DOHH2 (cell line): ENCODE measurements around the gene AHRR.

Experiments
- H3F3A ChIP-seq: fragments of 200-600 bp; sonication (generic), shearing (Covaris generic); 2 replicates; pipeline ENCODE4 v1.6.0; 2016; ENCODE audit warnings: antibody characterized with exemption, mild to moderate bottlenecking; ENCODE audit not compliant: control insufficient read depth, insufficient read depth
- H3K27ac ChIP-seq: fragments of 200-600 bp; sonication (generic); 2 replicates; pipeline ENCODE4 v1.5.1; 2014; ENCODE audit warnings: low read depth, mild to moderate bottlenecking, low read length, moderate library complexity
- H3K27me3 ChIP-seq: fragments of 200-600 bp; sonication (generic); 2 replicates; pipeline ENCODE4 v1.6.1; 2014; ENCODE audit warnings: mild to moderate bottlenecking, low read length, mixed read lengths; ENCODE audit not compliant: control insufficient read depth
- H3K36me3 ChIP-seq: fragments of 200-600 bp; sonication (generic); 2 replicates; pipeline ENCODE4 v1.6.1; 2014; ENCODE audit warnings: mild to moderate bottlenecking, low read length, moderate library complexity, mixed read lengths; ENCODE audit not compliant: control insufficient read depth
- H3K4me1 ChIP-seq: fragments of 200-600 bp; sonication (generic); 2 replicates; pipeline ENCODE4 v1.6.1; 2014; ENCODE audit warnings: mild to moderate bottlenecking, low read length, mixed read lengths; ENCODE audit not compliant: control insufficient read depth
- H3K4me2 ChIP-seq: fragments of 200-600 bp; sonication (generic); 2 replicates; pipeline ENCODE4 v1.6.0; 2014; ENCODE audit warnings: mild to moderate bottlenecking, low read length, moderate library complexity
- H3K4me3 ChIP-seq: fragments of 200-600 bp; sonication (generic); 2 replicates; pipeline ENCODE4 v1.5.1; 2014; ENCODE audit warnings: mild to moderate bottlenecking, low read length, mixed read lengths
- H3K79me2 ChIP-seq: fragments of 200-600 bp; sonication (generic); 2 replicates; pipeline ENCODE4 v1.6.1; 2014; ENCODE audit warnings: mild to moderate bottlenecking, low read length, mixed read lengths; ENCODE audit not compliant: control insufficient read depth
- H3K9me2 ChIP-seq: fragments of 200-600 bp; sonication (generic); replicated peaks from 2 replicates; pipeline ENCODE4 v1.6.1; 2014; ENCODE audit warnings: mild to moderate bottlenecking, low read length, mixed read lengths; ENCODE audit not compliant: control insufficient read depth
- H3K9me3 ChIP-seq: fragments of 200-600 bp; sonication (generic); 2 replicates; pipeline ENCODE4 v1.6.1; 2014; ENCODE audit warnings: antibody characterized with exemption, low read length, mixed read lengths; ENCODE audit not compliant: control insufficient read depth, insufficient read depth
- H4K20me1 ChIP-seq: fragments of 200-600 bp; sonication (generic); 2 replicates; pipeline ENCODE4 v1.6.0; 2014; ENCODE audit warnings: low read depth, mild to moderate bottlenecking, antibody characterized with exemption, low read length, moderate library complexity; ENCODE audit not compliant: control insufficient read depth, insufficient read depth
- CTCF ChIP-seq: fragments of 200-600 bp; sonication (generic); IDR thresholded peaks from one replicate; pipeline ENCODE4 v1.5.1; 2014; ENCODE audit warnings: antibody characterized with exemption, mild to moderate bottlenecking, low read depth, low read length; ENCODE audit not compliant: poor library complexity, severe bottlenecking
- EZH2phosphoT487 ChIP-seq: fragments of 200-600 bp; sonication (generic); IDR thresholded peaks from 2 replicates; pipeline ENCODE4 v1.6.1; 2017; ENCODE audit warnings: borderline replicate concordance, mild to moderate bottlenecking, antibody characterized with exemption, low read length, moderate library complexity, mixed read lengths

Gene AHRR

GRCh38 chr5:462051-462481 lies 140.6 kb downstream of the AHRR start:
- Histone ChIP-seq H3K4me2 (no peak overlapping the region), H4K20me1 (no peaks in the 10 kb centered on the region), H3K9me3 (no peaks in the 10 kb centered on the region), H3K4me3 (no peak overlapping the region), H3F3A (peaks cover 5% of the 10 kb centered on the region; the same call in 1 of the 2 replicates), H3K27me3 (no peaks in the 10 kb centered on the region), H3K79me2 (peaks cover 18% of the 10 kb centered on the region), H3K36me3 (peaks cover 81% of the 10 kb centered on the region), H3K9me2 (no peaks in the 10 kb centered on the region), H3K27ac (no peak overlapping the region), H3K4me1 (peaks cover 7% of the 10 kb centered on the region)
- TF ChIP-seq EZH2phosphoT487 (no peak), CTCF (no peak)

- Histone ChIP-seq H3K9me3 (no peaks in the 10 kb centered on the region), H3K27me3 (no peaks in the 10 kb centered on the region), H3K4me1 (peaks cover 7% of the 10 kb centered on the region), H3K79me2 (peaks cover 5% of the 10 kb centered on the region; the same call in 1 of the 2 replicates), H3F3A (peaks cover 5% of the 10 kb centered on the region; the same call in 1 of the 2 replicates), H3K27ac (no peak overlapping the region), H3K4me2 (no peak overlapping the region), H3K9me2 (no peaks in the 10 kb centered on the region), H3K36me3 (peaks cover 69% of the 10 kb centered on the region), H3K4me3 (no peak overlapping the region), H4K20me1 (no peaks in the 10 kb centered on the region)
- TF ChIP-seq CTCF (no peak), EZH2phosphoT487 (no peak)
Measured at GRCh38 chr5:463301-463700, 141.8 kb downstream of the AHRR start.

GRCh38 chr5:463952-464351 lies 142.4 kb downstream of the AHRR start:
- Histone ChIP-seq H3K4me1 (peaks cover 7% of the 10 kb centered on the region), H3K79me2 (no peaks in the 10 kb centered on the region), H3K27ac (no peak overlapping the region), H3K27me3 (no peaks in the 10 kb centered on the region), H3K4me3 (no peak overlapping the region), H3F3A (peaks cover 5% of the 10 kb centered on the region; the same call in 1 of the 2 replicates), H4K20me1 (no peaks in the 10 kb centered on the region), H3K4me2 (no peak overlapping the region), H3K9me2 (no peaks in the 10 kb centered on the region), H3K9me3 (no peaks in the 10 kb centered on the region), H3K36me3 (peaks cover 67% of the 10 kb centered on the region)
- no peak for TF ChIP-seq CTCF
- no peak for TF ChIP-seq EZH2phosphoT487
